Tibial nerve (tissue), 4 donors: ENCODE measurements around the gene GAGE12J. TPM values are rescaled to one million over a fixed set of nuclear protein-coding genes. Genes with fewer than 3 reads are reported as not detected.

Experiments
- DNase-seq, 2 donors: peaks; one replicate each; pipeline ENCODE4 v3.0.0-alpha.2; 2019; ENCODE audit warnings: low spot score in 2 of 2
- H3K27ac ChIP-seq, 4 donors: fragments of 200-600 bp; sonication (generic) in 3 of 4; one replicate each; pipeline ENCODE4 v1.5.1; 2017 to 2019; ENCODE audit warnings: mild to moderate bottlenecking in 1 of 4
- H3K27me3 ChIP-seq, 2 donors: fragments of 200-600 bp; sonication (generic) in 1 of 2; one replicate each; pipeline versions ENCODE4 v1.5.1 to v1.6.0; 2017 to 2019
- H3K36me3 ChIP-seq, 3 donors: fragments of 200-600 bp; sonication (generic); one replicate each; pipeline ENCODE4 v1.5.1; 2018 to 2019
- H3K4me1 ChIP-seq, 4 donors: fragments of 200-600 bp; sonication (generic) in 3 of 4; one replicate each; pipeline ENCODE4 v1.5.1; 2017 to 2019
- H3K4me3 ChIP-seq, 4 donors: fragments of 200-600 bp; sonication (generic) in 3 of 4; one replicate each; pipeline ENCODE4 v1.5.1; 2017 to 2019; ENCODE audit warnings: mild to moderate bottlenecking in 1 of 4, moderate library complexity in 1 of 4
- H3K9me3 ChIP-seq, 4 donors: fragments of 200-600 bp; sonication (generic) in 3 of 4; one replicate each; pipeline ENCODE4 v1.5.1; 2017 to 2019
- EP300 ChIP-seq, 2 donors: sonication (generic); formaldehyde crosslinking; IDR thresholded peaks; one replicate each; pipeline ENCODE4 v1.6.1; 2017; ENCODE audit warnings: antibody characterized with exemption in 2 of 2, mild to moderate bottlenecking in 1 of 2
- POLR2A ChIP-seq, 2 donors: fragments of 450-650 bp; IDR thresholded peaks; one replicate each; pipeline ENCODE4 v1.6.1; 2017; ENCODE audit warnings: antibody characterized with exemption in 2 of 2, mild to moderate bottlenecking in 2 of 2, moderate library complexity in 2 of 2
- WGBS, 2 donors: methylation state at CpG; one replicate each; pipeline ENCODE4 v1.1.5; 2018; 5-methylcytosine and 5-hydroxymethylcytosine counted together
- total RNA-seq, 4 donors: library from RNA; depleted of rRNA; stranded (reverse); fragments of >200 nt; gene quantifications; one replicate each; pipeline ENCODE4 v1.1.0, GENCODE V29; 2016
- TF ChIP-seq, protein P1 (sequence below), 5 experiments: fragments of 200-600 bp in 3 of 5; fragments of 450-650 bp in 2 of 5; sonication (generic) in 3 of 5; IDR thresholded peaks; one replicate each; pipeline ENCODE4 v1.5.1; 2016 to 2019; ENCODE audit warnings: antibody characterized with exemption in 5 of 5, mild to moderate bottlenecking in 3 of 5, moderate library complexity in 2 of 5

Gene GAGE12J
- total RNA-seq, 4 donors from 2014 or later, result not detected

DNA sequence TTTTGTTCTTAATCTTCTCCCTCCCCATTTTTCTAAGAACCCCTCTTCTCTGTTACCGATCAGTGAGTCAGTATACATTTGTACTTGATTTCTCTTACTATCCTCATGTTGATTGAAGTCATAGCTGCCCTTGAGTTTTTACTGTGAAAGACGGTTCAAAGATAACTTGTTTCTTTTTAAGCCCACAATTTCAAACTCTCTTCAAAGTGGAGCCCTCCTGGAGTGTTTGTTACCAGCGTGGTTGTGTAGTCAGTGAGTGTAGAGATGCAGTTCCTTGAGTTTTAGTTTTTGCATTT lies 44.4 kb upstream of the GAGE12J start:
- H3K36me3 ChIP-seq, result no peaks in the 10 kb centered on the region
- WGBS, 2 donors, result 64 to 67% methylated on average over 3 of the region's 3 CpGs
- no peak overlapping the region for H3K4me3 ChIP-seq
- no peaks in the 10 kb centered on the region for H3K9me3 ChIP-seq
- no peaks in the 10 kb centered on the region for H3K27me3 ChIP-seq
- TF ChIP-seq EP300 (IDR thresholded peaks at IDR 0.05) (no peak), POLR2A (IDR thresholded peaks at IDR 0.05) (no peak)
- TF ChIP-seq, protein P1, sequence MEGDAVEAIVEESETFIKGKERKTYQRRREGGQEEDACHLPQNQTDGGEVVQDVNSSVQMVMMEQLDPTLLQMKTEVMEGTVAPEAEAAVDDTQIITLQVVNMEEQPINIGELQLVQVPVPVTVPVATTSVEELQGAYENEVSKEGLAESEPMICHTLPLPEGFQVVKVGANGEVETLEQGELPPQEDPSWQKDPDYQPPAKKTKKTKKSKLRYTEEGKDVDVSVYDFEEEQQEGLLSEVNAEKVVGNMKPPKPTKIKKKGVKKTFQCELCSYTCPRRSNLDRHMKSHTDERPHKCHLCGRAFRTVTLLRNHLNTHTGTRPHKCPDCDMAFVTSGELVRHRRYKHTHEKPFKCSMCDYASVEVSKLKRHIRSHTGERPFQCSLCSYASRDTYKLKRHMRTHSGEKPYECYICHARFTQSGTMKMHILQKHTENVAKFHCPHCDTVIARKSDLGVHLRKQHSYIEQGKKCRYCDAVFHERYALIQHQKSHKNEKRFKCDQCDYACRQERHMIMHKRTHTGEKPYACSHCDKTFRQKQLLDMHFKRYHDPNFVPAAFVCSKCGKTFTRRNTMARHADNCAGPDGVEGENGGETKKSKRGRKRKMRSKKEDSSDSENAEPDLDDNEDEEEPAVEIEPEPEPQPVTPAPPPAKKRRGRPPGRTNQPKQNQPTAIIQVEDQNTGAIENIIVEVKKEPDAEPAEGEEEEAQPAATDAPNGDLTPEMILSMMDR (IDR thresholded peaks at IDR 0.05), result no peak
- peaks cover 0 to 23% (median 3%) of the 10 kb centered on the region in 4 donors for H3K4me1 ChIP-seq
- DNase-seq, result no peak
- peak overlapping the region in 1 of 4 donors; percentile 11 for H3K27ac ChIP-seq

DNA sequence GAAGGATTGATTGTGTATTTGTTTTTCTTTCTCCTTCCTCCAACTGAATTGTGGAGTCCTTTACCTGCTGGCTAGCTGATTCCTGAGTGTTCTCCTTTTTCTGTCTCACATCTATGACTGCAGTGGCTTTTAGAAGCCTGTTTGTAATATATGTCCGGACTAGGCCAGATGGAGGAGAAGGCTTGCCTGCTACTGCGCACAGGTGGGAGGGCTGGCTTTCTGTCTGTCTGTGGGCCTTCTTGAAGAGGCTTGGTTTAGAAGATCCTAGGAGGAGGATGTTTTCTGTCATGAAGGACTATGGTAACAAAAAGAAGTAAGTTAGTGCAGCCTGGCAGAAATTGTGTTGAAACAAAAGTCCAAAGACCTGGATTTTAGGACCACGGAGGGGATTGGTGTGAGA lies 43.8 kb upstream of the GAGE12J start:
- DNase-seq, result no peak
- TF ChIP-seq, protein P1 (IDR thresholded peaks at IDR 0.05), result no peak
- TF ChIP-seq POLR2A (IDR thresholded peaks at IDR 0.05) (no peak), EP300 (IDR thresholded peaks at IDR 0.05) (no peak)
- no peaks in the 10 kb centered on the region for H3K27me3 ChIP-seq
- WGBS, 2 donors, result 75 to 77% methylated on average over 3 of the region's 3 CpGs
- no peak overlapping the region for H3K4me3 ChIP-seq
- no peaks in the 10 kb centered on the region for H3K36me3 ChIP-seq
- H3K9me3 ChIP-seq, result no peaks in the 10 kb centered on the region
- no peak overlapping the region for H3K27ac ChIP-seq
- H3K4me1 ChIP-seq, result peaks cover 0 to 17% (median 0%) of the 10 kb centered on the region in 4 donors

DNA sequence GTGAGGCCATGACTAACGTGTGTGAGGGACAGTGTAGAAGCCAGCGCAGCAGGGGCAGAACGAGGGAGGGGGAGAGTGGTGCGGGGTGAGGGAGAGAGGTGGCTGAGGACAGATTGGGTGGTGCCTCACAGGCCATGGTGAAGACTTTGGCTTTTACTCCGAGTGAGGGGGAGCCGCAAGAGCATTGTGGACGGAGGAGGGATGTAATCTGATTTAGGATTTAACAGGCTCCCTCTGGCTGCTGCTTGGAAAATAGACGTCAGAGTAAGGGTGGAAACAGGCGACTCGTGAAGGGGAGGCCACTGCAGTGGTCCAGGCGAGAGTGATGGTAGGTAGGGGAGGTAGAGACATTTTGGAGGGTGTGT lies 39.2 kb upstream of the GAGE12J start:
- peaks cover 0 to 10% (median 0%) of the 10 kb centered on the region in 3 donors for H3K36me3 ChIP-seq
- no peaks in the 10 kb centered on the region for H3K27me3 ChIP-seq
- 21 to 36% methylated on average over 11 of the region's 11 CpGs for WGBS, 2 donors
- H3K4me1 ChIP-seq, result no peaks in the 10 kb centered on the region
- H3K27ac ChIP-seq, result peak overlapping the region in 2 of 4 donors; percentile 17 to 44
- no peak for DNase-seq
- H3K9me3 ChIP-seq, result no peaks in the 10 kb centered on the region
- no peak for TF ChIP-seq POLR2A (IDR thresholded peaks at IDR 0.05)
- no peak for TF ChIP-seq EP300 (IDR thresholded peaks at IDR 0.05)
- TF ChIP-seq, protein P1 (IDR thresholded peaks at IDR 0.05), result peak in 3 of 5 experiments; percentile 4 to 47 (median 23)
- no peak overlapping the region for H3K4me3 ChIP-seq

DNA sequence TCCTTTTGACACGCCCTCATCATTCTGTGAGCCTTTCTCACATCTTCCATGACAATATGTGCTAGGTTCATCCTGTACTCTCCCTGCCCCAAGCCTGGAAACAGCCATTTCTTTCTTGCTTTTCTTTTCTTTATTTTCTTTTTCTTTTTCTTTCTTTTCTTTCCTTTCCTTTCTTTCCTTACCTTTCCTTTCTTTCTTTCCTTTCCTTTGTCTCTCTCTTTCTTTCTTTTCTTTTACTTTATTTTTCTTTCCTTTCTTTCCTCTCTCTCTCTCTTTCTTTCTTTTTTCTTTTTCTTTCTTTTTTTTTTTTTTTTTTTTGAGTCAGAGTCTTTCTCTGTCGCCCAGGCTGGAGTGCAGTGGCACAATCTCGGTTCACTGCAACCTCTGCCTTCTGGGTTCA lies 37.6 kb upstream of the GAGE12J start:
- Histone ChIP-seq H3K4me3 (no peak overlapping the region), H3K9me3 (no peaks in the 10 kb centered on the region), H3K27ac (no peak overlapping the region), H3K36me3 (peaks cover 0 to 10% (median 0%) of the 10 kb centered on the region in 3 donors), H3K4me1 (no peaks in the 10 kb centered on the region), H3K27me3 (no peaks in the 10 kb centered on the region)
- TF ChIP-seq POLR2A (IDR thresholded peaks at IDR 0.05) (no peak), EP300 (IDR thresholded peaks at IDR 0.05) (no peak)
- TF ChIP-seq, protein P1 (IDR thresholded peaks at IDR 0.05), result no peak
- no peak for DNase-seq
- 87 to 96% methylated on average over 3 of the region's 3 CpGs for WGBS, 2 donors

DNA sequence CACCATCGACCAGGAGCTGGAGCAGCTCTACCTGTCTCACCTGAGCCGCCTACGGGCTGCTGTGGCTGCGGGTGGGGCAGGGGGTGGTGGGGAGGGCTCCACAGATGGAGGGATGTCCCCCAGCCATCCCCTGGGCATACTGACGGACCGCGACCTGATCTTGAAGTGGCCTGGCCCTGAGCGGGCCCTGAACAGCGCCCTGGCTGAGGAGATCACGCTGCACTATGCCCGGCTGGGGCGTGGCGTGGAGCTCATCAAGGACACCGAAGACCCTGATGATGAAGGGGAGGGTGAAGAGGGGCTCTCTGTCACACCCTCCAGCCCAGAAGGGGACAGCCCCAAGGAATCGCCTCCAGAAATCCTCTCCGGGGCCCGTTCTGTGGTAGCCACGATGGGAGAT lies 35.7 kb upstream of the GAGE12J start:
- Histone ChIP-seq H3K9me3 (no peaks in the 10 kb centered on the region), H3K4me1 (no peaks in the 10 kb centered on the region), H3K27me3 (no peaks in the 10 kb centered on the region), H3K27ac (no peak overlapping the region), H3K36me3 (peaks cover 0 to 10% (median 0%) of the 10 kb centered on the region in 3 donors), H3K4me3 (no peak overlapping the region)
- DNase-seq, result no peak
- no peak for TF ChIP-seq EP300 (IDR thresholded peaks at IDR 0.05)
- TF ChIP-seq POLR2A (IDR thresholded peaks at IDR 0.05), result no peak
- TF ChIP-seq, protein P1 (IDR thresholded peaks at IDR 0.05), result no peak
- 88 to 90% methylated on average over 5 to 11 of the region's 18 CpGs for WGBS, 2 donors
